Measurements from ENCODE around the gene ACOT7. TPM values are rescaled to one million over a fixed set of nuclear protein-coding genes. Genes with fewer than 3 reads are reported as not detected.
"Not testable (repeated sequence)": the region's sequence is repeated elsewhere in the genome, so short reads cannot be mapped to it uniquely, and the experiment has no call there.

ACOT7 gene
- total RNA-seq = 1 to 10 TPM; 4.3 to 4.9 TPM
- polyA plus RNA-seq = 1 to 10 TPM; 5.6 to 9.4 (median 7.8) TPM
- total RNA-seq = 2.9 to 25.7 (median 4.7) reads per million in 6 experiments

GRCh38 chr1:6393400-6394187 lies at the start of gene ACOT7:
Gene ACOT7 (minus strand): TSS chr1:6393767. CDS start chr1:6393399, 368 bp downstream.
- H3K4me1 Mint-ChIP-seq = peaks cover 18 to 34% (median 27%) of the 10 kb centered on the region in 4 donors
- ATAC-seq = peak; percentile 87 to 88
- POLR2A ChIA-PET = interaction anchor here (0.6 to 2.5 kb wide), 13 partner anchors 9 to 158 kb away, joined by 3 to 18 read pairs (median 4); partner anchors contain the start of genes ICMT and TNFRSF25

DNA sequence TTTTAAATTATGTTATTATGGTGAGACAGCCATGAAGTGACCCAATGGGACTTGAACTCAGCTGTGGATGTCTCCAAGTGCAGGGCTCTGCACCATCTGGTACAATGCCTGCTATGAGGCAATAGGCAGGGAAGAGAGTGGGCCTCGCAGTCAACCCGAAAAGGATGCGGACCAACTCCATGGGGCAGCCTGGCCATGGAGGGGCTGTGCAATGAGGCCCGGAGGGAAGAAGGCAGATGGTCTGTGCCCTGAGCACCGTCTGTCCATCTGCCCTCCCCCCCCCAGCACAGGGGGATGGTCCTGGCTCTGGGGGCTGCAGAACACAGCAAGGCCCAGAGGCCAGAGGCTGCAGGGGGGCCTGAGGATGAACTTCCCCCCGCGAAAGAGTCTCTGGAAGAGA lies 48.0 kb upstream of the ACOT7 start:
- Mint-ChIP-seq H3K36me3 (no peaks in the 10 kb centered on the region), H3K27ac (no peak overlapping the region), H3K4me1 (peaks cover 14 to 26% (median 22%) of the 10 kb centered on the region in 4 donors), H3K9me3 (no peaks in the 10 kb centered on the region), H3K4me3 (peak overlapping the region in 1 of 10 donors; percentile 29), H3K27me3 (peaks cover 17 to 70% (median 26%) of the 10 kb centered on the region in 5 donors)
- ATAC-seq = no peak
- no peak for DNase-seq
- POLR2A ChIA-PET = interaction anchor here (0.7 to 0.8 kb wide), 2 partner anchors 10 to 18 kb away, joined by 3 to 5 read pairs; no protein-coding TSS in a partner anchor

More at GRCh38 chr1:6393400-6394187, at the start of gene ACOT7:
- peak within 1 kb of the TSS; percentile 73 to 91 (median 90) for H3K4me3 Mint-ChIP-seq
- no peaks in the 10 kb centered on the region for H3K9me3 Mint-ChIP-seq
- H3K27me3 Mint-ChIP-seq = no peaks in the 10 kb centered on the region
- DNase-seq = peak; percentile 82 to 94 (median 90)
- no peaks in the 10 kb centered on the region for H3K36me3 Mint-ChIP-seq
- peak within 1 kb of the TSS; percentile 76 to 97 (median 95) for H3K27ac Mint-ChIP-seq

- DNase-seq (peak in 9 of 10 donors; percentile 48 to 81 (median 60)), ATAC-seq (peak; percentile 78 to 79)
- peaks cover 14 to 26% (median 20%) of the 10 kb centered on the region in 4 donors for H3K4me1 Mint-ChIP-seq
- H3K27ac Mint-ChIP-seq = no peak overlapping the region
- no peaks in the 10 kb centered on the region for H3K36me3 Mint-ChIP-seq
- POLR2A ChIA-PET = interaction anchor here (0.8 to 1.2 kb wide), 5 partner anchors 9 to 38 kb away, joined by 3 to 9 read pairs (median 5); partner anchors contain the start of gene TNFRSF25
- H3K4me3 Mint-ChIP-seq = peak overlapping the region in 9 of 10 donors; percentile 22 to 79 (median 57)
- peaks cover 14 to 68% (median 23%) of the 10 kb centered on the region in 5 donors for H3K27me3 Mint-ChIP-seq
- H3K9me3 Mint-ChIP-seq = no peaks in the 10 kb centered on the region
These were observed 46.9 kb upstream of the ACOT7 start for GRCh38 chr1:6440198-6441126.

GRCh38 chr1:6438047-6438525 lies 44.5 kb upstream of the ACOT7 start:
- Mint-ChIP-seq H3K9me3 (no peaks in the 10 kb centered on the region), H3K27ac (peak overlapping the region in 4 of 10 donors; percentile 5 to 83 (median 38)), H3K36me3 (no peaks in the 10 kb centered on the region), H3K27me3 (peaks cover 11 to 54% (median 16%) of the 10 kb centered on the region in 5 donors), H3K4me1 (peaks cover 8 to 17% (median 15%) of the 10 kb centered on the region in 4 donors), H3K4me3 (peak overlapping the region in 8 of 10 donors; percentile 3 to 50 (median 41))
- POLR2A ChIA-PET = interaction anchor here (0.6 to 1.7 kb wide), 2 partner anchors 13 to 769 kb away, joined by 3 to 5 read pairs; no protein-coding TSS in a partner anchor
- peak; percentile 54 to 84 (median 73) for DNase-seq
- peak; percentile 64 to 71 for ATAC-seq

- Mint-ChIP-seq H3K27me3 (peaks cover 11 to 54% (median 16%) of the 10 kb centered on the region in 5 donors), H3K4me1 (peaks cover 8 to 17% (median 15%) of the 10 kb centered on the region in 4 donors)
- ATAC-seq, H3K36me3 Mint-ChIP-seq, H3K4me3 Mint-ChIP-seq, H3K9me3 Mint-ChIP-seq, H3K27ac Mint-ChIP-seq, DNase-seq: not testable (repeated sequence)
- POLR2A ChIA-PET = interaction anchor here (0.6 to 1.7 kb wide), 2 partner anchors 14 to 18 kb away, joined by 3 to 5 read pairs; no protein-coding TSS in a partner anchor
These were observed 43.6 kb upstream of the ACOT7 start for GRCh38 chr1:6437012-6437700.

DNA sequence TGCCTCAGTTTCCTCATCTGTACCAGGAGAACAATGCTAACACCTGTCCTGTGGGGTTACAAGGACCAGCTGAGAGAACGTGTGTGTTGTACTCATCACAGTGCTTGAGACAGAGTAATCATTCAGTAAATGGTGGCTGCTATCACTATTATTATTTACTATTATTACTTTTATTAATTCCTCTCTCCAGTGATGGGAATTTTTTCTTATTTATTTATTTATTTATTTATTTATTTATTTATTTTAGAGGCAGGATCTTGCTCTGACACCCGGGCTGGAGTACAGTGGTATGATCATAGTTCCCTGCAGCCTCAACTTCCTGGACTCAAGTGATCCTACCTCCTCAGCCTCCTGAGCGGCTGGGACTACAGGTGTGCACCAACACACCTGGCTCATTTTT lies 42.7 kb upstream of the ACOT7 start:
- not testable (repeated sequence) for H3K9me3 Mint-ChIP-seq, ATAC-seq, H3K27ac Mint-ChIP-seq, DNase-seq, H3K4me3 Mint-ChIP-seq, H3K36me3 Mint-ChIP-seq
- peaks cover 8 to 17% (median 14%) of the 10 kb centered on the region in 4 donors for H3K4me1 Mint-ChIP-seq
- H3K27me3 Mint-ChIP-seq = peaks cover 11 to 47% (median 14%) of the 10 kb centered on the region in 5 donors
- POLR2A ChIA-PET = interaction anchor here (1.7 kb wide), 1 partner anchor 15 kb away, joined by 5 read pairs; no protein-coding TSS in a partner anchor

DNA sequence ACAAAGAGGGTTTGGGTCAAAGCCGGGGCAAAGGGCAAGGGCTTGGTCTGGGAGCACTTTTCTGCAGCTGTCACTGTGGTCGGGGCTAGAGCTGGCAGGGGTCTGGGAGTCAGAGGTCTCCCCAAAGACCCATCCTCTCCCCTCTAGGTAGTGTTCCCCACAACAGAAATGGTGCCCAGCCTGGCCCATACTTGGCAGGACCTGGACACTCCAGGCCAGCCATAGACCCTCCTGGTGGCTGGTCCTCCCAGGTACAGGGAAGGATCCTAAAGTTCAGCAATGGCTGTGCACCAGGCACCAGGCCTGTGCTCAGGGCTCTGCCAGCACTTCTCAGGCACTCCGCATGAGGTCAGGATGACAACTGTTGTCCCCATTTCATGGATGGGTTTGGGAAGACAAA lies 42.0 kb upstream of the ACOT7 start:
- no peaks in the 10 kb centered on the region for H3K36me3 Mint-ChIP-seq
- no peaks in the 10 kb centered on the region for H3K9me3 Mint-ChIP-seq
- H3K27ac Mint-ChIP-seq = no peak overlapping the region
- POLR2A ChIA-PET = no interaction called here
- ATAC-seq (no peak), DNase-seq (no peak)
- peaks cover 11 to 43% (median 15%) of the 10 kb centered on the region in 5 donors for H3K27me3 Mint-ChIP-seq
- peaks cover 8 to 17% (median 11%) of the 10 kb centered on the region in 4 donors for H3K4me1 Mint-ChIP-seq
- H3K4me3 Mint-ChIP-seq = no peak overlapping the region

DNA sequence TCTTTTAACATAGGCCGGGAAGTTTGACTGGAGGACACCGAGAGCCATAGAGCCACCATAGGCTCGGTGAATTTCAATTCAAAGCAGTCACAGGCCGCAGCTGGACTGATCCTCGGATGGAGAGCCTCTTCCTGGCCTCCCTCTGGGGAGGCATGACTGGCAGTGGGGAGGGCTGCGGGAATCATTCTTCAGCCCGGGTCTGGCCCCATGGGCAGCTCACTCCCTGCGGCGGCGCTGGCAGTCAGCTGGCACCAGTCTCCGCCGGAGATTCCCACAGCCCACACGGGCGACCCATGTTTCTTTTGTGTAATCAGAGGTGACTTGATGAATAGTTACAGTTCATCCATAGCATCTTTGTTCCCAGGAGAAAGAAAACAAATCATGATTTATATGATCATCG lies 41.6 kb upstream of the ACOT7 start:
- Mint-ChIP-seq H3K9me3 (no peaks in the 10 kb centered on the region), H3K27ac (no peak overlapping the region), H3K4me1 (peaks cover 8 to 17% (median 11%) of the 10 kb centered on the region in 4 donors), H3K4me3 (no peak overlapping the region), H3K36me3 (no peaks in the 10 kb centered on the region), H3K27me3 (peaks cover 11 to 43% (median 20%) of the 10 kb centered on the region in 5 donors)
- ATAC-seq = no peak
- POLR2A ChIA-PET = no interaction called here
- DNase-seq = no peak

DNA sequence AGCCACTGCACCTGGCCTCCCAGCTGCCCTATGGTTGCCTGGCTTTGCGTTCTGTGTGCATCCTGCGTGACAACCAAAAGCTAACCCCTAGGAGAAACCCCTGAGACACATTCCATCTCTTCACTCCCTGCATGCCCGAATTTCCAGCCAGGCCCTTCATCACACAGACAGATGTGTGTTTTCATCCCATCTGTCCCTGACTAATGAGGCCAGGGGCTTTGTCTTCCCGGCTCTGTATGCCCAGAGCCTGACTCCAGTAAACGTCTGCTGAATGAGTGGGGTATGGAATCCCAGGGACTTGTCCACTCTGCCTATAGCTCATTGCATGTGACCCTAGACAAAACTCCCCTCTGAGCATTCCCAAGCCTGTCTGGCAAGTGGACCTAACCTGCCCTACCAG lies 40.6 kb upstream of the ACOT7 start:
- Mint-ChIP-seq H3K36me3 (no peaks in the 10 kb centered on the region), H3K27ac (no peak overlapping the region), H3K4me1 (peaks cover 5 to 12% (median 6%) of the 10 kb centered on the region in 4 donors), H3K9me3 (no peaks in the 10 kb centered on the region), H3K4me3 (no peak overlapping the region), H3K27me3 (peaks cover 7 to 35% (median 17%) of the 10 kb centered on the region in 5 donors)
- no peak for DNase-seq
- POLR2A ChIA-PET = no interaction called here
- ATAC-seq = no peak

GRCh38 chr1:6431645-6432579 lies 38.3 kb upstream of the ACOT7 start:
- H3K36me3 Mint-ChIP-seq, ATAC-seq, H3K27ac Mint-ChIP-seq, H3K4me3 Mint-ChIP-seq, DNase-seq, H3K4me1 Mint-ChIP-seq, H3K9me3 Mint-ChIP-seq: not testable (repeated sequence)
- peaks cover 2 to 24% (median 13%) of the 10 kb centered on the region in 5 donors for H3K27me3 Mint-ChIP-seq
- POLR2A ChIA-PET = interaction anchor here (0.7 to 0.9 kb wide), 2 partner anchors 9 to 64 kb away, joined by 5 to 6 read pairs; no protein-coding TSS in a partner anchor

All from naive thymus-derived CD8-positive, alpha-beta T cell (primary cell).